ENCODE results near the gene AAGAB.

AAGAB gene

GRCh38 chr15:67207555-67208207 lies 46.8 kb downstream of the AAGAB start:
- TF ChIP-seq ZNF274 (IDR thresholded peaks at IDR 0.05; ENCODE audit: low read depth, low read length): no peak
- no peak overlapping the region for H3K4me3 ChIP-seq (ENCODE audit: low read length)

GRCh38 chr15:67202991-67203390 lies 51.5 kb downstream of the AAGAB start:
- no peak for TF ChIP-seq ZNF274 (IDR thresholded peaks at IDR 0.05; ENCODE audit: low read depth, low read length)
- H3K4me3 ChIP-seq (ENCODE audit: low read length): no peak overlapping the region

GRCh38 chr15:67202091-67202490 lies 52.4 kb downstream of the AAGAB start:
- H3K4me3 ChIP-seq (ENCODE audit: low read length): no peak overlapping the region

GRCh38 chr15:67201136-67201535 lies 53.3 kb downstream of the AAGAB start:
- no peak overlapping the region for H3K4me3 ChIP-seq (ENCODE audit: low read length)
- TF ChIP-seq ZNF274 (IDR thresholded peaks at IDR 0.05; ENCODE audit: low read depth, low read length): no peak

More at GRCh38 chr15:67202091-67202490, 52.4 kb downstream of the AAGAB start:
- no peak for TF ChIP-seq ZNF274 (IDR thresholded peaks at IDR 0.05; ENCODE audit: low read depth, low read length)

GRCh38 chr15:67199881-67200763 lies 54.3 kb downstream of the AAGAB start:
- H3K4me3 ChIP-seq (ENCODE audit: low read length): no peak overlapping the region
- TF ChIP-seq ZNF274 (IDR thresholded peaks at IDR 0.05; ENCODE audit: low read depth, low read length): no peak

- no peak for TF ChIP-seq ZNF274 (IDR thresholded peaks at IDR 0.05; ENCODE audit: low read depth, low read length)
- H3K4me3 ChIP-seq (ENCODE audit: low read length): no peak overlapping the region
Measured at GRCh38 chr15:67199391-67199790, 55.1 kb downstream of the AAGAB start.

GRCh38 chr15:67198157-67198754 lies 56.2 kb downstream of the AAGAB start:
- no peak for TF ChIP-seq ZNF274 (IDR thresholded peaks at IDR 0.05; ENCODE audit: low read depth, low read length)
- H3K4me3 ChIP-seq (ENCODE audit: low read length): no peak overlapping the region

- H3K4me3 ChIP-seq (ENCODE audit: low read length): no peak overlapping the region
- no peak for TF ChIP-seq ZNF274 (IDR thresholded peaks at IDR 0.05; ENCODE audit: low read depth, low read length)
Measured at GRCh38 chr15:67197364-67197695, 57.1 kb downstream of the AAGAB start.

GRCh38 chr15:67196672-67197363 lies 57.6 kb downstream of the AAGAB start:
- TF ChIP-seq ZNF274 (IDR thresholded peaks at IDR 0.05; ENCODE audit: low read depth, low read length): no peak
- H3K4me3 ChIP-seq (ENCODE audit: low read length): no peak overlapping the region

- no peak overlapping the region for H3K4me3 ChIP-seq (ENCODE audit: low read length)
- TF ChIP-seq ZNF274 (IDR thresholded peaks at IDR 0.05; ENCODE audit: low read depth, low read length): no peak
Measured at GRCh38 chr15:67196222-67196621, 58.2 kb downstream of the AAGAB start.

- H3K4me3 ChIP-seq (ENCODE audit: low read length): no peak overlapping the region
- TF ChIP-seq ZNF274 (IDR thresholded peaks at IDR 0.05; ENCODE audit: low read depth, low read length): no peak
Measured at GRCh38 chr15:67195305-67195704, 59.2 kb downstream of the AAGAB start.

- TF ChIP-seq ZNF274 (IDR thresholded peaks at IDR 0.05; ENCODE audit: low read depth, low read length): no peak
Measured at GRCh38 chr15:67194171-67195114, 60.0 kb downstream of the AAGAB start.

GRCh38 chr15:67193223-67193990 lies 61.1 kb downstream of the AAGAB start:
- H3K4me3 ChIP-seq (ENCODE audit: low read length): no peak overlapping the region

More at GRCh38 chr15:67194171-67195114, 60.0 kb downstream of the AAGAB start:
- no peak overlapping the region for H3K4me3 ChIP-seq (ENCODE audit: low read length)

More at GRCh38 chr15:67193223-67193990, 61.1 kb downstream of the AAGAB start:
- no peak for TF ChIP-seq ZNF274 (IDR thresholded peaks at IDR 0.05; ENCODE audit: low read depth, low read length)
